Liver (tissue), 4 donors: ENCODE data around the gene SNRK. TPM values are rescaled to one million over a fixed set of nuclear protein-coding genes. Genes with fewer than 3 reads are reported as not detected.

ENCODE experiments used
- polyA plus RNA-seq, 2 donors: library from polyadenylated mRNA; stranded (reverse) in 1 of 2; unstranded in 1 of 2; fragments of 200-250 nt in 1 of 2; fragments of >200 nt in 1 of 2; fragmentation: Nextera tagmentation in 1 of 2; extraction: Ambion mirVana in 1 of 2; gene quantifications; one replicate each; pipeline versions ENCODE4 v1.2.1 to v1.2.3, GENCODE V29; 2013 to 2015
- total RNA-seq, 2 donors: library from RNA; depleted of rRNA; stranded (reverse); fragments of >200 nt; gene quantifications; one replicate each; pipeline ENCODE4 v1.2.3, GENCODE V29; 2014
- donor health status: healthy.
- donor health status: healthy.
- donor health status: healthy.

The SNRK gene
- total and polyA plus RNA-seq, 4 donors: 5.8 to 28.5 (median 14.6) TPM

Other genes with a start within 250 kb of the SNRK start
- gene POMGNT2, start 180.5 kb upstream of the SNRK start, total RNA-seq: 1 to 10 TPM; 5.8 to 6.6 TPM
- 1 to 10 TPM; 6.4 to 6.5 TPM for gene POMGNT2, start 180.5 kb upstream of the SNRK start, polyA plus RNA-seq